ENCODE results near the gene WDR37. TPM values are rescaled to one million over a fixed set of nuclear protein-coding genes. Genes with fewer than 3 reads are reported as not detected.
A peak's percentile ranks its signal among the peaks of the same experiment; 100 is the strongest.

WDR37 gene
- total RNA-seq, 1 experiment from 2014 or later: 14.2 TPM

- Mint-ChIP-seq H3K27me3 (ENCODE audit: insufficient read depth, unreplicated experiment) (no peaks in the 10 kb centered on the region), H3K36me3 (ENCODE audit: insufficient read depth, unreplicated experiment) (peaks cover 64% of the 10 kb centered on the region), H3K27ac (ENCODE audit: low read depth, unreplicated experiment) (no peak overlapping the region), H3K4me1 (ENCODE audit: insufficient read depth, unreplicated experiment) (peaks cover 6% of the 10 kb centered on the region), H3K9me3 (ENCODE audit: unreplicated experiment) (no peaks in the 10 kb centered on the region), H3K4me3 (ENCODE audit: unreplicated experiment) (no peak overlapping the region)
- no peak for TF ChIP-seq CTCF (IDR thresholded peaks at IDR 0.05; ENCODE audit: unreplicated experiment)
- intact Hi-C loops (cut with micrococcal nuclease): no loop called here
- ChIA-PET POLR2A (interaction anchor here (4.0 kb wide), 1 partner anchor 25 kb away, joined by 15 read pairs; the partner anchor contains the start of gene IDI1), CTCF (interaction anchor here (0.6 to 0.9 kb wide), 4 partner anchors 14 to 163 kb away, joined by 3 to 4 read pairs (median 4); partner anchors contain the start of gene IDI1)
- no TSS peak for BruUV-seq (replicated peaks)
- peak; percentile 18 for DNase-seq (ENCODE audit: unreplicated experiment)
Observed at GRCh38 chr10:1074748-1075308, 18.6 kb downstream of the WDR37 start.

GRCh38 chr10:1078668-1079067 is 22.5 kb downstream of the WDR37 start:
- ChIA-PET CTCF (no interaction called here), POLR2A (interaction anchor here (0.6 kb wide), 1 partner anchor 1118 kb away, joined by 4 read pairs; no protein-coding TSS in a partner anchor)
- Mint-ChIP-seq H3K9me3 (ENCODE audit: unreplicated experiment) (no peaks in the 10 kb centered on the region), H3K4me1 (ENCODE audit: insufficient read depth, unreplicated experiment) (no peaks in the 10 kb centered on the region), H3K27me3 (ENCODE audit: insufficient read depth, unreplicated experiment) (no peaks in the 10 kb centered on the region), H3K4me3 (ENCODE audit: unreplicated experiment) (no peak overlapping the region), H3K36me3 (ENCODE audit: insufficient read depth, unreplicated experiment) (peaks cover 66% of the 10 kb centered on the region), H3K27ac (ENCODE audit: low read depth, unreplicated experiment) (no peak overlapping the region)
- BruUV-seq (replicated peaks): no TSS peak
- no peak for DNase-seq (ENCODE audit: unreplicated experiment)
- no peak for TF ChIP-seq CTCF (IDR thresholded peaks at IDR 0.05; ENCODE audit: unreplicated experiment)
- intact Hi-C loops (cut with micrococcal nuclease): no loop called here

- Mint-ChIP-seq H3K4me3 (ENCODE audit: unreplicated experiment) (no peak overlapping the region), H3K27me3 (ENCODE audit: insufficient read depth, unreplicated experiment) (no peaks in the 10 kb centered on the region), H3K36me3 (ENCODE audit: insufficient read depth, unreplicated experiment) (peaks cover 81% of the 10 kb centered on the region), H3K4me1 (ENCODE audit: insufficient read depth, unreplicated experiment) (no peaks in the 10 kb centered on the region), H3K9me3 (ENCODE audit: unreplicated experiment) (no peaks in the 10 kb centered on the region), H3K27ac (ENCODE audit: low read depth, unreplicated experiment) (no peak overlapping the region)
- POLR2A ChIA-PET: no interaction called here
- TF ChIP-seq CTCF (IDR thresholded peaks at IDR 0.05; ENCODE audit: unreplicated experiment): no peak
- no peak for DNase-seq (ENCODE audit: unreplicated experiment)
- BruUV-seq (replicated peaks): no TSS peak
- CTCF ChIA-PET: no interaction called here
- intact Hi-C loops (cut with micrococcal nuclease): no loop called here
Observed at GRCh38 chr10:1083581-1083980, 27.4 kb downstream of the WDR37 start.

GRCh38 chr10:1084011-1084950 is 28.1 kb downstream of the WDR37 start:
- CTCF ChIA-PET: no interaction called here
- Mint-ChIP-seq H3K4me1 (ENCODE audit: insufficient read depth, unreplicated experiment) (no peaks in the 10 kb centered on the region), H3K9me3 (ENCODE audit: unreplicated experiment) (no peaks in the 10 kb centered on the region), H3K36me3 (ENCODE audit: insufficient read depth, unreplicated experiment) (peaks cover 81% of the 10 kb centered on the region), H3K4me3 (ENCODE audit: unreplicated experiment) (no peak overlapping the region), H3K27me3 (ENCODE audit: insufficient read depth, unreplicated experiment) (no peaks in the 10 kb centered on the region), H3K27ac (ENCODE audit: low read depth, unreplicated experiment) (no peak overlapping the region)
- no peak for DNase-seq (ENCODE audit: unreplicated experiment)
- no peak for TF ChIP-seq CTCF (IDR thresholded peaks at IDR 0.05; ENCODE audit: unreplicated experiment)
- intact Hi-C loops (cut with micrococcal nuclease): no loop called here
- no TSS peak for BruUV-seq (replicated peaks)
- POLR2A ChIA-PET: no interaction called here

All from MCF 10A (cell line).